Astrocyte of the spinal cord (primary cell): Measurements from ENCODE around the gene RPL28.

ENCODE experiments used
- DNase-seq: peaks from one replicate; pipeline ENCODE4 v3.0.0; 2011; ENCODE audit warnings: low read depth, low spot score
- H3K4me3 ChIP-seq: 2 replicates; pipeline ENCODE4 v1.5.1; 2011; ENCODE audit warnings: low read depth, mild to moderate bottlenecking, low read length, moderate library complexity
- CTCF ChIP-seq: IDR thresholded peaks from 2 replicates; pipeline ENCODE4 v1.5.1; 2012; ENCODE audit warnings: low read depth, mild to moderate bottlenecking, low read length, inconsistent platforms
- in situ Hi-C: cut with HindIII; loops from 2 replicates; pipeline ENCODE4 v1.10.0; 2017; ENCODE audit warnings: low sequenced_read_pairs

The RPL28 gene

GRCh38 chr19:55439052-55439451 is 53.3 kb downstream of the RPL28 start:
- TF ChIP-seq CTCF, result no peak

GRCh38 chr19:55440411-55441105 is 54.8 kb downstream of the RPL28 start:
- no peak for DNase-seq
- TF ChIP-seq CTCF, result no peak
- in situ Hi-C loops, result no loop called here
- no peak overlapping the region for H3K4me3 ChIP-seq

More at GRCh38 chr19:55439052-55439451, 53.3 kb downstream of the RPL28 start:
- in situ Hi-C loops, result no loop called here
- DNase-seq, result no peak
- no peak overlapping the region for H3K4me3 ChIP-seq

GRCh38 chr19:55441319-55441691 is 55.6 kb downstream of the RPL28 start:
- in situ Hi-C loops, result no loop called here
- no peak overlapping the region for H3K4me3 ChIP-seq
- no peak for TF ChIP-seq CTCF
- no peak for DNase-seq

- no peak overlapping the region for H3K4me3 ChIP-seq
- in situ Hi-C loops, result no loop called here
- no peak for DNase-seq
- no peak for TF ChIP-seq CTCF
These were observed 56.1 kb downstream of the RPL28 start for GRCh38 chr19:55441692-55442321.

- H3K4me3 ChIP-seq, result no peak overlapping the region
- DNase-seq, result no peak
- no peak for TF ChIP-seq CTCF
- in situ Hi-C loops, result no loop called here
These were observed 56.7 kb downstream of the RPL28 start for GRCh38 chr19:55442372-55442961.

- TF ChIP-seq CTCF, result no peak
- H3K4me3 ChIP-seq, result no peak within 1 kb of the TSS
- in situ Hi-C loops, result no loop called here
- no peak for DNase-seq
These were observed 57.5 kb downstream of the RPL28 start, which contains the start of gene SHISA7 for GRCh38 chr19:55443045-55443823. Gene SHISA7, minus strand, starts transcription at chr19:55443300. Its CDS starts 437 bp downstream, at chr19:55442863.
